Upper lobe of left lung (tissue), 4 donors: ENCODE results near the gene NUP210.

Experiments
- CTCF ChIP-seq, 6 experiments: fragments of 450-650 bp in 4 of 6; fragments of 200-600 bp in 2 of 6; sonication (generic) in 2 of 6; IDR thresholded peaks; one replicate each; pipeline ENCODE4 v1.5.1; 2016 to 2019; ENCODE audit warnings: antibody characterized with exemption in 6 of 6
- POLR2AphosphoS5 ChIP-seq, 2 donors: sonication (generic); formaldehyde crosslinking; IDR thresholded peaks; one replicate each; pipeline ENCODE4 v1.5.1; 2017; ENCODE audit warnings: antibody characterized with exemption in 2 of 2

GRCh38 chr3:13283877-13284264, 136.3 kb downstream of the NUP210 start:
- TF ChIP-seq CTCF (IDR thresholded peaks at IDR 0.05) (no peak), POLR2AphosphoS5 (IDR thresholded peaks at IDR 0.05) (no peak)
